ENCODE measurements around the gene OR10H1.

GRCh38 chr19:15843203-15843893 lies 27.9 kb upstream of the OR10H1 start:
- TF ChIP-seq ZNF274 (IDR thresholded peaks at IDR 0.05; ENCODE audit: low read length) (no peak), ZNF274 (tag by site-specific recombination; IDR thresholded peaks at IDR 0.05; ENCODE audit: borderline replicate concordance) (no peak), KLF10 (tag by site-specific recombination; IDR thresholded peaks at IDR 0.05) (no peak), CTCF (tag by site-specific recombination; IDR thresholded peaks at IDR 0.05) (no peak), ZNF529 (tag by site-specific recombination; IDR thresholded peaks at IDR 0.05; ENCODE audit: insufficient replicate concordance) (no peak), ZNF423 (tag by site-specific recombination; IDR thresholded peaks at IDR 0.05) (no peak), ZNF341 (tag by site-specific recombination; IDR thresholded peaks at IDR 0.05; ENCODE audit: low read depth) (no peak)
